HG03558 (cell line): ENCODE results near the gene INAVA.

Experiments used
- ATAC-seq: cut with Tn5 transposase; IDR thresholded peaks from one replicate; pipeline ENCODE4 v1.9.1; 2021; ENCODE audit warnings: moderate number of reproducible peaks; ENCODE audit not compliant: unreplicated experiment; ENCODE audit errors: extremely low read depth

The INAVA gene

GRCh38 chr1:200874694-200875093 is 20.0 kb upstream of the INAVA start:
- ATAC-seq: no peak

GRCh38 chr1:200875416-200875815 is 19.3 kb upstream of the INAVA start:
- no peak for ATAC-seq

GRCh38 chr1:200877010-200877409 is 17.7 kb upstream of the INAVA start:
- ATAC-seq: no peak

- no peak for ATAC-seq
Observed at GRCh38 chr1:200877839-200878551, 16.7 kb upstream of the INAVA start.

GRCh38 chr1:200880212-200880611 is 14.5 kb upstream of the INAVA start:
- ATAC-seq: no peak

GRCh38 chr1:200883118-200883517 is 11.6 kb upstream of the INAVA start:
- ATAC-seq: no peak

GRCh38 chr1:200885623-200886402 is 8.9 kb upstream of the INAVA start:
- ATAC-seq: no peak

GRCh38 chr1:200886594-200886993 is 8.1 kb upstream of the INAVA start:
- ATAC-seq: no peak

- ATAC-seq: no peak
Observed at GRCh38 chr1:200887036-200887435, 7.7 kb upstream of the INAVA start.

- no peak for ATAC-seq
Observed at GRCh38 chr1:200887772-200888348, 6.8 kb upstream of the INAVA start.

GRCh38 chr1:200888349-200888838 is 6.3 kb upstream of the INAVA start:
- ATAC-seq: peak; percentile 93

- ATAC-seq: no peak
Observed at GRCh38 chr1:200889571-200889970, 5.1 kb upstream of the INAVA start.

- no peak for ATAC-seq
Observed at GRCh38 chr1:200890027-200890426, 4.7 kb upstream of the INAVA start.

GRCh38 chr1:200890818-200891773 is 3.6 kb upstream of the INAVA start:
- ATAC-seq: no peak

GRCh38 chr1:200891774-200892157 is 2.9 kb upstream of the INAVA start:
- no peak for ATAC-seq

- no peak for ATAC-seq
Observed at GRCh38 chr1:200892546-200892945, 2.2 kb upstream of the INAVA start.

- no peak for ATAC-seq
Observed at GRCh38 chr1:200892958-200893357, 1.7 kb upstream of the INAVA start.

GRCh38 chr1:200893411-200893901 is 1.2 kb upstream of the INAVA start:
- no peak for ATAC-seq

- ATAC-seq: no peak
Observed at GRCh38 chr1:200895443-200895789, 716 bp downstream of the INAVA start.
